Amniotic epithelial cell (primary cell): Measurements from ENCODE around the gene RAET1E.
"Not testable (repeated sequence)": the region's sequence is repeated elsewhere in the genome, so short reads cannot be mapped to it uniquely, and the experiment has no call there.

ENCODE experiments used
- DNase-seq: peaks from one replicate; pipeline ENCODE4 v3.0.0-alpha.2; 2010; ENCODE audit warnings: low read depth

RAET1E gene

GRCh38 chr6:149897855-149898744 lies at the start of gene RAET1E:
Gene RAET1E, minus strand, starts transcription at chr6:149898113. Its CDS starts 7,212 bp downstream, at chr6:149890901.
- no peak for DNase-seq

GRCh38 chr6:149947533-149947932 lies 49.6 kb upstream of the RAET1E start:
- not testable (repeated sequence) for DNase-seq

- not testable (repeated sequence) for DNase-seq
Measured at GRCh38 chr6:149946631-149947030, 48.7 kb upstream of the RAET1E start.

GRCh38 chr6:149945276-149945675 lies 47.4 kb upstream of the RAET1E start:
- DNase-seq: not testable (repeated sequence)

GRCh38 chr6:149943321-149943720 lies 45.4 kb upstream of the RAET1E start:
- DNase-seq: not testable (repeated sequence)

GRCh38 chr6:149942461-149942829 lies 44.5 kb upstream of the RAET1E start:
- DNase-seq: no peak

GRCh38 chr6:149941583-149942460 lies 43.9 kb upstream of the RAET1E start, which contains the start of gene ULBP2:
Gene ULBP2, plus strand, starts transcription at chr6:149942014. Its CDS starts 59 bp downstream, at chr6:149942073.
- peak; percentile 89 for DNase-seq

- DNase-seq: no peak
Measured at GRCh38 chr6:149940672-149940982, 42.7 kb upstream of the RAET1E start.

GRCh38 chr6:149939909-149940671 lies 42.2 kb upstream of the RAET1E start:
- no peak for DNase-seq

GRCh38 chr6:149939356-149939648 lies 41.4 kb upstream of the RAET1E start:
- DNase-seq: no peak

GRCh38 chr6:149938571-149939355 lies 40.9 kb upstream of the RAET1E start:
- no peak for DNase-seq

- DNase-seq: not testable (repeated sequence)
Measured at GRCh38 chr6:149938013-149938570, 40.2 kb upstream of the RAET1E start.

GRCh38 chr6:149936743-149937142 lies 38.8 kb upstream of the RAET1E start:
- no peak for DNase-seq

- DNase-seq: no peak
Measured at GRCh38 chr6:149935668-149936067, 37.8 kb upstream of the RAET1E start.

- no peak for DNase-seq
Measured at GRCh38 chr6:149935246-149935645, 37.3 kb upstream of the RAET1E start.

- DNase-seq: peak; percentile 66
Measured at GRCh38 chr6:149934249-149935156, 36.6 kb upstream of the RAET1E start.

GRCh38 chr6:149933461-149933860 lies 35.5 kb upstream of the RAET1E start:
- no peak for DNase-seq

GRCh38 chr6:149933036-149933435 lies 35.1 kb upstream of the RAET1E start:
- DNase-seq: no peak

- DNase-seq: no peak
Measured at GRCh38 chr6:149931501-149931900, 33.6 kb upstream of the RAET1E start.

- DNase-seq: no peak
Measured at GRCh38 chr6:149929422-149929821, 31.5 kb upstream of the RAET1E start.
